ENCODE measurements around the gene SLAIN1. TPM values are rescaled to one million over a fixed set of nuclear protein-coding genes. Genes with fewer than 3 reads are reported as not detected.
A peak's percentile ranks its signal among the peaks of the same experiment; 100 is the strongest.

The SLAIN1 gene
- total RNA-seq, 1 donor from 2014 or later, result 36.3 TPM

DNA sequence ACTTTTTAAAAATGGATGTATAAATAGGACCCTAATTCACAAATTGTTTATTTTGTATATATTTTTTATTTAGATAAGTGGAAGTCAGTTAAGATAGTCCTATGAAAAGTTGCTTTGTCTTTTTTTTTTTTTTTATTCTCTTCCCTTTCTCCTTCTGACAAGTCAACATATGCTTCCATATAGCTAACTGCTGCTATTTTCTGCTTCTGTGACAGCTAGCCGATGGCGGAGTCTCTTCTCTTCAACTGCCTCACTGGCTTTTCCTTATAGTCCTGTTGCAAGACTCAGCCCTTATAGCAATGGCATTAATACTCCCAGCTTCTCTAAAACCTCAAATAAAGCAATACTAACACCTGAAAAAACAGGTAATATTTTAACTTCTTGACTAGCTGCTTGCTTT is 45.3 kb downstream of the SLAIN1 start:
- peaks cover 19% of the 10 kb centered on the region for H3K4me1 Mint-ChIP-seq (ENCODE audit: low read depth)
- no peaks in the 10 kb centered on the region for H3K9me3 Mint-ChIP-seq

DNA sequence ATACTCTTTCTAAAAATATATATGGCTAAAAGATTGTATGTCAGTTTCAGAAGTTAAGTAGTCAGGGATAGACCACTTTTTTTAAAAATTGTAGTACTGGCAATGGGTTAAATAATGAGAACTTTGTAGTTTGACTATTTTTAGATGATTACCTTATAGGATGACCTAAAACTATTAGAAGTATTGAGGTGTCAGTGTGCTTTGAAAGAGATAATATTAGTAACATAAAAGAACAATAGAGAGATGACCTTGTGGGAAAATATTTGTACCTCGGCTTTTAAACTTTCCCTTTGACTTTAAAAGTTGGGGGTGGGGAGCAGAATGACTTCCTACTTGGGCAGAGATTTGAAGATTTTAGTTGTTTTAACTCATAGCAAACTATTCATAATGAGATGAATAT is 48.3 kb downstream of the SLAIN1 start:
- H3K27ac Mint-ChIP-seq, result no peak overlapping the region
- H3K4me1 Mint-ChIP-seq (ENCODE audit: low read depth), result peaks cover 16% of the 10 kb centered on the region
- DNase-seq (ENCODE audit: low spot score), result no peak
- no peak overlapping the region for H3K4me3 Mint-ChIP-seq
- H3K27me3 Mint-ChIP-seq (ENCODE audit: insufficient read depth), result no peaks in the 10 kb centered on the region
- no peaks in the 10 kb centered on the region for H3K9me3 Mint-ChIP-seq
- intact Hi-C loops (cut with micrococcal nuclease), result no loop called here
- H3K36me3 Mint-ChIP-seq (ENCODE audit: low read depth), result peaks cover 37% of the 10 kb centered on the region

More for the DNA sequence above, 45.3 kb downstream of the SLAIN1 start:
- DNase-seq (ENCODE audit: low spot score), result no peak
- no peak overlapping the region for H3K4me3 Mint-ChIP-seq
- H3K36me3 Mint-ChIP-seq (ENCODE audit: low read depth), result peaks cover 40% of the 10 kb centered on the region
- intact Hi-C loops (cut with micrococcal nuclease), result no loop called here
- no peak overlapping the region for H3K27ac Mint-ChIP-seq
- no peaks in the 10 kb centered on the region for H3K27me3 Mint-ChIP-seq (ENCODE audit: insufficient read depth)

DNA sequence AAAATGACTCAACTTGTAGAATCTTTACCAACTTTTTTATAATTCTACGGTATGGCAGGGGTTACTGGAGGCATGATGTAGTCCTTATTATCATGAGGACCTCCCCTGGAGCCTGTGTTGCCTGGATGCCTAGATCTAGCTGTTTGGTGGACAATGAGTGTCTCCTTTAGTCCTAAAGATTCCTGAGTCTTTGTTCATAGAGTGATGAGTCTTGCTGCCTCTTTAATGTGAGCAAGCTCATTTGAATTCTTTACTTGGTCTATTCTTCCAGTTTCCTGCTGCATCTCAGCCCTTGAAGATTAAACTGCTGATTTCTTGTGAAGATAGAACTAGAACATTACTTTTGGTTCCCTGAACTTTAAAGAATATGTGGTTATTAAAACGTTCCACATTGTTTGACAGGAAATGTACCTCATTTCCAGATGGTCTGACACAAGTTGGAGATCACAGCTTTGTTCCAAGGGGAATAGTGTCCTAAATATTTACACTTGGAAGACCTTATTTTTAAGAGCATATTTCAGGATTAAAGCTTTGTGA is 51.9 kb downstream of the SLAIN1 start:
- no peak overlapping the region for H3K27ac Mint-ChIP-seq
- peaks cover 34% of the 10 kb centered on the region for H3K36me3 Mint-ChIP-seq (ENCODE audit: low read depth)
- no peaks in the 10 kb centered on the region for H3K9me3 Mint-ChIP-seq

DNA sequence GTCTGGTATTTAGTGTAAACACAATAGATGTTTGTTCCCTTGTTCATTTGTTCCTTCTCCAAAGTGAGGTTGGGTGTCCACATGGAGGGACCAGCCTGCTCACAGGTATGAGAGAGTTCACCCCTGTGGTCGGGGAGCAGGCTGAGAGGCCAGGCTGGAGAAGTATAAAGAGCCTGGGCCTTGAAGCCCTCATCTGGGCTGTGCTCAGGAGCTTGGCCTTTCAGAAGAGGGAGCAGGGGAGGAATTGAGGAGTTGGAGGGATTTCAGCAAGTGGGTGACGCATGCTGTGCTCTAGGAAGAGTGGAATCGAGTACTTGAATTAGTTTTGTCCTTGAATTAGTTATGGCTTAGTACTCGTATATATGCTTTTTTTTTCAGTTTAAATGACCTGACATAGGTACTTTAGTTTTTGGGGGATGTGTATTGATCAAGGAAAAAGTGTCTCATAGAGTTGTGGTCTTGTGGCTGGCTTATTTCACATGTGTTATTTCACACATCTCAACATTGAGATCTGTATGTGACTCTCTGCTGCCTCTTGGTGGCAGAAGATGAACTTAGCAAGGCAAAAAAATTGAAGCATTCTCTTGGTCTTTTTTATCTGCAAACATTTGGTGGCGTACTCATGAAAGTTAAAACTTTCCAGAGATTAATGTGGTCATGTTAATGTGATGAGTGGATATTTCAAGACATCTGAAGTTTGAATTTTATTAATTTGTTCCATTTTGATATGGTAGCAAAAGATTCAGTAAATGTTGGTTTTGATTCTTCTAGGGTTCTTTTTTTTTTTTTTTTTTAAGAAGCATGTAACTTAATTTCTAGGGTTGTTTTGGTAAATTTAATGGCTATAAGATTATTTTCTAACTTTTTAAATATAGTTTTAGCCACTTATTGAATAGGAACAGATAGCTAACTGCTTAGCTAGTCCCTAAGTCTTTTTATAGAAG is 54.3 kb downstream of the SLAIN1 start:
- peaks cover 18% of the 10 kb centered on the region for H3K4me1 Mint-ChIP-seq (ENCODE audit: low read depth)
- peak; percentile 44 for DNase-seq (ENCODE audit: low spot score)
- intact Hi-C loops (cut with micrococcal nuclease), result loop anchor here (1.0 to 5.0 kb wide), 7 partner anchors 21 to 459 kb away; partner anchors contain the start of gene MYCBP2
- peaks cover 22% of the 10 kb centered on the region for H3K36me3 Mint-ChIP-seq (ENCODE audit: low read depth)
- H3K27ac Mint-ChIP-seq, result peak overlapping the region; percentile 42
- H3K27me3 Mint-ChIP-seq (ENCODE audit: insufficient read depth), result no peaks in the 10 kb centered on the region
- no peaks in the 10 kb centered on the region for H3K9me3 Mint-ChIP-seq
- H3K4me3 Mint-ChIP-seq, result no peak overlapping the region

More for the DNA sequence above, 51.9 kb downstream of the SLAIN1 start:
- H3K27me3 Mint-ChIP-seq (ENCODE audit: insufficient read depth), result no peaks in the 10 kb centered on the region
- peaks cover 25% of the 10 kb centered on the region for H3K4me1 Mint-ChIP-seq (ENCODE audit: low read depth)
- no peak for DNase-seq (ENCODE audit: low spot score)
- intact Hi-C loops (cut with micrococcal nuclease), result no loop called here
- no peak overlapping the region for H3K4me3 Mint-ChIP-seq

DNA sequence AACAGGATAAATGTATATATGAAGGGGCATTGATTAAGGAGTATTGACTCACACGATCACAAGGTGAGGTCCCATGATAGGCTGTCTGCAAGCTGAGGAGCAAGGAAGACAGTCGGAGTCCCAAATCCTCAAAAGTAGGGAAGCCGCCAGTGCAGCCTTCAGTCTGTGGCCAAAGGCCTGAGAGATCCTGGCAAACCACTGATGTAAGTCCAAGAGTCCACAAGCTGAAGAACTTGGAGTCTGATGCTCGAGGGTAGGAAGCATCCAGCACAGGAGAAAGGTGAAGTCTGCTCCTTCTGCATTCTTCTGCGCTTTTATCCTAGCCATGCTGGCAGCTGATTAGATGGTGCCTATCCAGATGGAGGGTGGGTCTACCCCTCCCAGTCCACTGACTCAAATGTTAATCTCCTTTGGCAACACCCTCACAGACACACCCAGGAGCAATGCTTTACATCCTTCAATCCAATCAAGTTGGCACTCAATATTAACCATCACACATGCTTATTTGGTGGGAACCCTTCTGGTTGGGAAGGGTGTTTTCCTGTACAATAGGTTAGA is 55.1 kb downstream of the SLAIN1 start:
- Mint-ChIP-seq H3K9me3 (no peaks in the 10 kb centered on the region), H3K4me3 (no peak overlapping the region), H3K36me3 (ENCODE audit: low read depth) (peaks cover 16% of the 10 kb centered on the region), H3K27ac (no peak overlapping the region), H3K27me3 (ENCODE audit: insufficient read depth) (no peaks in the 10 kb centered on the region), H3K4me1 (ENCODE audit: low read depth) (peaks cover 18% of the 10 kb centered on the region)
- DNase-seq (ENCODE audit: low spot score), result no peak
- intact Hi-C loops (cut with micrococcal nuclease), result loop anchor here (1.0 to 5.0 kb wide), 5 partner anchors 53 to 460 kb away; no protein-coding TSS in a partner anchor

DNA sequence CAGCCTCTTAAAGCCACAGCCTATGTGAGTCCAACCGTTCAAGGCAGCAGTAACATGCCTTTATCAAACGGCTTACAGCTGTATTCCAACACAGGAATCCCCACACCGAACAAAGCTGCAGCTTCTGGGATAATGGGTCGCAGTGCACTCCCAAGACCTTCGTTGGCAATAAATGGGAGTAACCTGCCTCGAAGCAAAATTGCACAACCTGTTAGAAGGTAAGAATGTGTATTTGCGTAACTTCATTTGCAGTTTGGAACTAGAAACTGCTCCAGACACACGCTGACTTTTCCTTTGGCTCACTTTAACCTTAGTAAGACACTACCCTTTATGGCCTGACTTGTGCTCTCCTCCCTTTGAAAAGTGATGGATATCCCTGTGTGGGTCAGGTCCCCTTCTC is 63.4 kb downstream of the SLAIN1 start:
- no peak for DNase-seq (ENCODE audit: low spot score)
- no peak overlapping the region for H3K27ac Mint-ChIP-seq
- no peaks in the 10 kb centered on the region for H3K4me1 Mint-ChIP-seq (ENCODE audit: low read depth)
- peaks cover 3% of the 10 kb centered on the region for H3K9me3 Mint-ChIP-seq
- no peak overlapping the region for H3K4me3 Mint-ChIP-seq
- H3K27me3 Mint-ChIP-seq (ENCODE audit: insufficient read depth), result no peaks in the 10 kb centered on the region
- intact Hi-C loops (cut with micrococcal nuclease), result no loop called here
- H3K36me3 Mint-ChIP-seq (ENCODE audit: low read depth), result peaks cover 44% of the 10 kb centered on the region

DNA sequence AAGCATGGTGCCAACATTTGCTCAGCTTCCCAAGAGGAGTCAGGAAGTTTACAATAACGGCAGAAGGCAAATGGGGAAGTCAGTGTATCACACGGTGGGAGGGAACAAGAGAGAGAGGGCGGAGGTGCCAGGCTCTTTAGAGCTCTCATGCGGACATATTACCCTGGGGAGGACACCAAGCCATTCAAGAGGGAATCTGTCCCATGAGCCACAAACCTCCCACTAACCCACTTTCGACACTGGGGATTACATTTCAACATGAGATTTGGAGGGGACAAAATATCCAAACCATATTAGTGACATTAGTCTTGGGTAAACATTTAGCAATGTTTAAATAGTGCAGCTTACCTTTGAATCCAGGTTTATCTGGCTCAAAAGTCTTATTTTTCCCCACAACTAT is 69.9 kb downstream of the SLAIN1 start:
- H3K4me3 Mint-ChIP-seq, result no peak overlapping the region
- H3K27me3 Mint-ChIP-seq (ENCODE audit: insufficient read depth), result no peaks in the 10 kb centered on the region
- H3K9me3 Mint-ChIP-seq, result peaks cover 13% of the 10 kb centered on the region
- H3K36me3 Mint-ChIP-seq (ENCODE audit: low read depth), result peaks cover 30% of the 10 kb centered on the region
- H3K4me1 Mint-ChIP-seq (ENCODE audit: low read depth), result no peaks in the 10 kb centered on the region
- no peak for DNase-seq (ENCODE audit: low spot score)
- no peak overlapping the region for H3K27ac Mint-ChIP-seq
- intact Hi-C loops (cut with micrococcal nuclease), result no loop called here

DNA sequence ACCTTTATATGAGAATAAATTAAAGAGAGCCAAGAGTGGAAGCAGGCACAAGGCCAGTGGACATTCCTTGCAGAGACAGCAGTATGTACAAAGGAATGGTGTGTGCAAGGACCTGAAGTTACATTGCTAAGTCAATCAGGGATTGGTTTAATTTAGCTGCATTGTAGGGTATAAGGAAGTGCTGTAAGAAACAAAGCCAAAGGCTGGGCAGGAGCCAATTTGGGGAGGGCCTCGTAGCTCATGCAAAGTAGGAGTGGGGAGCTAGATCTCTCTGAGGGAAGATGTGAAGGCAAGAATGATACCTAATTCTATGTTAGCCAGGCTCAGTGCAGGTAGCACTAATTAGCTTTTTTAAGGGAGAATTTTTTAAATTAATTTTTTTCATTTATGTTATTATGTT is 76.7 kb downstream of the SLAIN1 start:
- Mint-ChIP-seq H3K4me1 (ENCODE audit: low read depth) (no peaks in the 10 kb centered on the region), H3K27ac (no peak overlapping the region), H3K9me3 (peaks cover 5% of the 10 kb centered on the region), H3K4me3 (no peak overlapping the region), H3K36me3 (ENCODE audit: low read depth) (peaks cover 2% of the 10 kb centered on the region), H3K27me3 (ENCODE audit: insufficient read depth) (no peaks in the 10 kb centered on the region)
- no peak for DNase-seq (ENCODE audit: low spot score)
- intact Hi-C loops (cut with micrococcal nuclease), result no loop called here

DNA sequence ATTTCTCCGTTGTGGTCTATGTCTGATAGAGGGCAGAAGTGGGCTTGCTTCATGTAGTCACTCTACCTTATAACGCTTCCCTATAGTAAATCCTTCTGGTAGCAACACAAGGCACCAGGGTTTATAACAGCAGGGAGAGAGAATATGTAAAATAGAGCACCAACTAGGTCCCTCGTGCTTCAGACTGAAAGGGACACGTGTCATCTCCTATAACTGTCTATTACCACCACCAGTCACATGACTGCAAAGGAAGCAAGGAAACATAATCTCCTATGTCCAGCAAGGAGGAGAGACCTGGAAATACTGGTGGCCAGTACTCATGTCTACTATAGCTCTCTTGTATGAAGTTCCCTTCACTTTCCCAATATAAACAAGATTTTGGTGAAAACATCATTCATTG is 79.2 kb downstream of the SLAIN1 start:
- Mint-ChIP-seq H3K9me3 (no peaks in the 10 kb centered on the region), H3K36me3 (ENCODE audit: low read depth) (peaks cover 4% of the 10 kb centered on the region), H3K27ac (no peak overlapping the region), H3K27me3 (ENCODE audit: insufficient read depth) (no peaks in the 10 kb centered on the region), H3K4me1 (ENCODE audit: low read depth) (peaks cover 8% of the 10 kb centered on the region), H3K4me3 (no peak overlapping the region)
- DNase-seq (ENCODE audit: low spot score), result no peak
- intact Hi-C loops (cut with micrococcal nuclease), result no loop called here

DNA sequence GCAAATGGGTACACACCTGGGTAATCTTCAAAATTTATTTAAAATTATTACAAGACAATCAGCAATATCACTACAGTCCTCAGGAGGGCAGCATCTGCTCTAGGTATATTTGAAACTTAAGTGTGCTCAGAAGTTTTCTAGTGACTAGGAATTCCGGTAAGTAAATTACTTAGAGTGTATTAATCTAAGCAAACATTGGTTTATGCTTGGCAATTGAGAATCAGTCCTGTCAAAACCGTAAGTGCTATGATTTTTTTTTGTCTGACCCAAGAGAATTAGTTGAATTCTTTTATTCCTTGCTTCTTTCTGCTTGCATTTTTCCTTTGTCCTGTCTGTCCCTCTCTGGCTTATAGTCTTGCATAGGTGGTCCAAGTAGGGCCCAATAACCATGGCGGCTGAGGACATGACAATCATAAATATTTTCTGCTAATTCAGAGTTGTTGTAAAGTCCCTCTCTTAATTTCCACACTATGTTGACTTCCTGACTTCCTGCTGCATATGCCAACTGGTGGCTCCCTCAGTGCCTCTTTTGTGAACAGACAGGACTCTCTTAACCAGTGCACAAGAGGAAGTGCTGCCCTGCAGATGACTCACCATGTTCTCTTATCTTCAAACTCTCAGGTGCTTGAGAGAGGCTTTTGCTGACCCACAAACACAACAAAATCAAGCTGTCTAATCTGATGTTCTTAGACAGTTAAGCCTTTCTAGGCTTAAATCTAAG is 82.2 kb downstream of the SLAIN1 start:
- Mint-ChIP-seq H3K27me3 (ENCODE audit: insufficient read depth) (peaks cover 3% of the 10 kb centered on the region), H3K36me3 (ENCODE audit: low read depth) (peaks cover 2% of the 10 kb centered on the region), H3K9me3 (no peaks in the 10 kb centered on the region), H3K4me3 (no peak overlapping the region), H3K4me1 (ENCODE audit: low read depth) (peaks cover 8% of the 10 kb centered on the region), H3K27ac (no peak overlapping the region)
- no peak for DNase-seq (ENCODE audit: low spot score)
- intact Hi-C loops (cut with micrococcal nuclease), result loop anchor here (1.0 to 2.0 kb wide), 2 partner anchors 31 to 342 kb away; no protein-coding TSS in a partner anchor

DNA sequence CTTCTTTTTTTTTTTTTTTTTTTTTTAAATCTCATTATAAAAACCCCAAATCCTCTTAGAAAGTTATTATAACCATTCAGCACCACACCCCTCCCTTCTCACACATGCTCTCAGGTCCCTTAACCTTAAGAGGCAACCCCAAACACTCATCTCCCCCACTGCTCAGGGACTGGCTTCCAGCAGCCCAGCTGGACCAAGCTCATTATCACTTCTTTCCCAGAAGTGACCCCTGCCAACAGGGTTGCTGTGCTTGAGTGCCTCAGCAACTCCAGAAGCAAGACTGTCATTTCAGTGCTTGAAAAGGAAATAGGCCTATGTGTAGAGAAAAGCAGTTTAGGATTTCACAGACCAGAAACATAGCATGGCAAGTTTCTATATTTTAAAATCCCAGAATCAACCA is 84.3 kb downstream of the SLAIN1 start:
- intact Hi-C loops (cut with micrococcal nuclease), result no loop called here
- Mint-ChIP-seq H3K27me3 (ENCODE audit: insufficient read depth) (peaks cover 3% of the 10 kb centered on the region), H3K9me3 (no peaks in the 10 kb centered on the region), H3K4me3 (no peak overlapping the region), H3K27ac (no peak overlapping the region), H3K4me1 (ENCODE audit: low read depth) (peaks cover 8% of the 10 kb centered on the region), H3K36me3 (ENCODE audit: low read depth) (peaks cover 2% of the 10 kb centered on the region)
- DNase-seq (ENCODE audit: low spot score), result no peak

DNA sequence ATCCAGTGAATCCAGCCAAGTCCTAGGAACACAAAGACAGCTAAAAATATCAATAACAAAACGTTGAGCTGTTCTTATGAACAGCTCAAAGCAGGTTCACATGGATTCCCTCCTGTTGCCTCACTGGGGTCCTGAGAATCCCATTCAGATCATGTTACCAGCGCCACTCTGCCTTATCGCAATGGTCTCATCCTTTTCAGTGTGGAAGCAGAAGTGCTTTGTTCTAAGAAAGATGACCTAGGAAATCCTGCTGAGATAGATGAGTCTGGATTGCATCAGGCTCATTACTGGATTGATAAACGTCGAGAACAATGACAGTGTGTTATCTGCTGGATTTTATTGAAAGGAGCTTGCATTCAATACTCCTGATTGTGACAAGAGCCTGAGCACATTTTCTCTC is 87.0 kb downstream of the SLAIN1 start:
- no peak for DNase-seq (ENCODE audit: low spot score)
- Mint-ChIP-seq H3K36me3 (ENCODE audit: low read depth) (peaks cover 2% of the 10 kb centered on the region), H3K4me1 (ENCODE audit: low read depth) (peaks cover 8% of the 10 kb centered on the region), H3K27ac (no peak overlapping the region), H3K4me3 (no peak overlapping the region), H3K27me3 (ENCODE audit: insufficient read depth) (peaks cover 3% of the 10 kb centered on the region), H3K9me3 (no peaks in the 10 kb centered on the region)
- intact Hi-C loops (cut with micrococcal nuclease), result no loop called here
